OCI-LY7 (cell line): ENCODE results near the gene KANSL1L. TPM values are rescaled to one million over a fixed set of nuclear protein-coding genes. Genes with fewer than 3 reads are reported as not detected.

Experiments
- BruUV-seq: library from RNA; stranded (reverse); fragments of 400-500 nt; replicated peaks from 2 replicates; lab custom pipeline; 2021; lab: Mats Ljungman, UMichigan
- CTCF ChIA-PET: fragments of 300-600 bp; sonication (Branson Sonifier 250); formaldehyde crosslinking; loops from one replicate; lab custom pipeline; 2022; ENCODE audit warnings: antibody characterized with exemption; ENCODE audit not compliant: unreplicated experiment; lab: Charles Lee
- POLR2A ChIA-PET: fragments of 300-600 bp; sonication (Branson Sonifier 250); formaldehyde crosslinking; loops from one replicate; lab custom pipeline; 2022; ENCODE audit warnings: antibody characterized with exemption; lab: Charles Lee
- DNase-seq: peaks from one replicate; pipeline ENCODE4 v3.0.0-alpha.2; 2015; ENCODE audit warnings: low spot score
- H2AFZ ChIP-seq: fragments of 200-600 bp; sonication (generic), shearing (Covaris generic); 2 replicates; pipeline ENCODE4 v1.6.1; 2014; ENCODE audit warnings: mild to moderate bottlenecking, antibody characterized with exemption, low read length, moderate library complexity
- H3K27ac ChIP-seq: fragments of 200-600 bp; sonication (generic); 2 replicates; pipeline ENCODE4 v1.5.1; 2014; ENCODE audit warnings: mixed run types, low read depth, mild to moderate bottlenecking, moderate library complexity, low read length, inconsistent platforms; ENCODE audit not compliant: poor library complexity, severe bottlenecking
- H3K36me3 ChIP-seq: fragments of 200-600 bp; sonication (generic); 2 replicates; pipeline ENCODE4 v1.6.1; 2014; ENCODE audit warnings: mild to moderate bottlenecking, antibody characterized with exemption, low read length, moderate library complexity, mixed read lengths; ENCODE audit not compliant: insufficient read depth
- H3K4me1 ChIP-seq: fragments of 200-600 bp; sonication (generic); 2 replicates; pipeline ENCODE4 v1.5.1; 2014; ENCODE audit warnings: mild to moderate bottlenecking, low read length; ENCODE audit not compliant: insufficient read depth, poor library complexity, severe bottlenecking
- H3K4me2 ChIP-seq: fragments of 200-600 bp; sonication (generic); 2 replicates; pipeline ENCODE4 v1.6.1; 2014; ENCODE audit warnings: mild to moderate bottlenecking, low read length
- H3K4me3 ChIP-seq: fragments of 200-600 bp; sonication (generic); 2 replicates; pipeline ENCODE4 v1.5.1; 2014; ENCODE audit warnings: mild to moderate bottlenecking, low read depth, low read length; ENCODE audit not compliant: poor library complexity, severe bottlenecking
- H3K79me2 ChIP-seq: fragments of 200-600 bp; sonication (generic); 2 replicates; pipeline ENCODE4 v1.6.1; 2016; ENCODE audit warnings: low read depth, mild to moderate bottlenecking, low read length, moderate library complexity, mixed read lengths; ENCODE audit not compliant: insufficient read depth
- H3K9me2 ChIP-seq: fragments of 200-600 bp; sonication (generic); 2 replicates; pipeline ENCODE4 v1.6.1; 2016; ENCODE audit warnings: mild to moderate bottlenecking, low read length, mixed read lengths; ENCODE audit not compliant: insufficient read depth
- H3K9me3 ChIP-seq: fragments of 200-600 bp; sonication (generic); 2 replicates; pipeline ENCODE4 v1.6.1; 2014; ENCODE audit warnings: mild to moderate bottlenecking, mixed run types, low read length, mixed read lengths
- H4K20me1 ChIP-seq: fragments of 200-600 bp; sonication (generic); 2 replicates; pipeline ENCODE4 v1.6.1; 2014; ENCODE audit warnings: mild to moderate bottlenecking, antibody characterized with exemption, low read length, moderate library complexity, mixed read lengths; ENCODE audit not compliant: insufficient read depth
- CTCF ChIP-seq: fragments of 200-600 bp; sonication (generic); conservative IDR thresholded peaks from 2 replicates; pipeline ENCODE4 v1.5.1; 2014; ENCODE audit warnings: mild to moderate bottlenecking, antibody characterized with exemption, low read length, moderate library complexity, mixed read lengths
- EZH2phosphoT487 ChIP-seq: fragments of 200-600 bp; sonication (generic); IDR thresholded peaks from 2 replicates; pipeline ENCODE4 v1.6.1; 2018; ENCODE audit warnings: low read depth, borderline replicate concordance, mild to moderate bottlenecking, mixed run types, antibody characterized with exemption, low read length, moderate library complexity, mixed read lengths
- intact Hi-C: fragments of 100-400 bp; cut with micrococcal nuclease; formaldehyde crosslinking; loops from one replicate; pipeline ENCODE4 v1.10.0; 2022; ENCODE audit not compliant: unreplicated experiment
- total RNA-seq, 2 experiments: library from RNA; depleted of rRNA in 1 of 2; stranded (reverse); fragments of >200 nt in 1 of 2; shearing (Covaris generic) in 1 of 2; gene quantifications; 2 replicates each; pipeline ENCODE4 v1.2.3, GENCODE V29; 2014 to 2022

Gene KANSL1L
- total RNA-seq, 2 experiments from 2014 or later, result 22.0 to 22.9 TPM

- intact Hi-C loops, result loop anchor here (5.0 kb wide), 2 partner anchors 474 to 1976 kb away; partner anchors contain the start of genes LANCL1 and PLEKHM3
- ChIA-PET CTCF (no interaction called here), POLR2A (interaction anchor here (0.5 to 1.5 kb wide), 8 partner anchors 9 to 170 kb away, joined by 3 to 9 read pairs (median 3); no protein-coding TSS in a partner anchor)
- peaks cover 45% of the 10 kb centered on the region for H4K20me1 ChIP-seq
- no peak overlapping the region; the same call in 1 of the 2 replicates for H2AFZ ChIP-seq
- peak overlapping the region; percentile 89 for H3K4me3 ChIP-seq
- TF ChIP-seq EZH2phosphoT487, result no peak
- BruUV-seq, result no TSS peak
- no peaks in the 10 kb centered on the region for H3K9me3 ChIP-seq
- peaks cover 58% of the 10 kb centered on the region for H3K79me2 ChIP-seq
- peaks cover 51% of the 10 kb centered on the region for H3K36me3 ChIP-seq
- peaks cover 38% of the 10 kb centered on the region for H3K4me1 ChIP-seq
- no peaks in the 10 kb centered on the region for H3K9me2 ChIP-seq
- H3K4me2 ChIP-seq, result peak overlapping the region; percentile 90
- DNase-seq, result peak; percentile 14
- H3K27ac ChIP-seq, result peak overlapping the region; percentile 58
Measured at GRCh38 chr2:210003359-210003758, 167.8 kb downstream of the KANSL1L start.

GRCh38 chr2:210002158-210003157 is 168.8 kb downstream of the KANSL1L start, which contains the start of gene RPE:
Gene RPE (plus strand): TSS chr2:210002638. CDS start chr2:210002662, 24 bp downstream.
- no peaks in the 10 kb centered on the region for H3K9me3 ChIP-seq
- ChIA-PET POLR2A (interaction anchor here (0.7 to 1.5 kb wide), 9 partner anchors 8 to 278 kb away, joined by 3 to 9 read pairs (median 3); no protein-coding TSS in a partner anchor), CTCF (no interaction called here)
- DNase-seq, result peak; percentile 97
- peak within 1 kb of the TSS; percentile 58 for H3K27ac ChIP-seq
- peaks cover 41% of the 10 kb centered on the region for H4K20me1 ChIP-seq
- H3K4me2 ChIP-seq, result peak within 1 kb of the TSS; percentile 96
- peak within 1 kb of the TSS; percentile 89 for H3K4me3 ChIP-seq
- TF ChIP-seq CTCF (no peak), EZH2phosphoT487 (no peak)
- peaks cover 38% of the 10 kb centered on the region for H3K4me1 ChIP-seq
- peak within 1 kb of the TSS; percentile 98 for H2AFZ ChIP-seq
- intact Hi-C loops, result loop anchor here (1.0 to 5.0 kb wide), 3 partner anchors 169 to 1975 kb away; partner anchors contain the start of genes KANSL1L, LANCL1 and PLEKHM3
- H3K9me2 ChIP-seq, result no peaks in the 10 kb centered on the region
- BruUV-seq, result no TSS peak
- H3K79me2 ChIP-seq, result peaks cover 49% of the 10 kb centered on the region
- peaks cover 42% of the 10 kb centered on the region for H3K36me3 ChIP-seq
